Suppressor macrophage (primary cell): ENCODE results near the gene MLLT3.
"Not testable (repeated sequence)": the region's sequence is repeated elsewhere in the genome, so short reads cannot be mapped to it uniquely, and the experiment has no call there.

ENCODE experiments used
- DNase-seq, 4 experiments: peaks; one replicate each; pipeline ENCODE4 v3.0.0-alpha.2; 2020 to 2022

MLLT3 gene

DNA sequence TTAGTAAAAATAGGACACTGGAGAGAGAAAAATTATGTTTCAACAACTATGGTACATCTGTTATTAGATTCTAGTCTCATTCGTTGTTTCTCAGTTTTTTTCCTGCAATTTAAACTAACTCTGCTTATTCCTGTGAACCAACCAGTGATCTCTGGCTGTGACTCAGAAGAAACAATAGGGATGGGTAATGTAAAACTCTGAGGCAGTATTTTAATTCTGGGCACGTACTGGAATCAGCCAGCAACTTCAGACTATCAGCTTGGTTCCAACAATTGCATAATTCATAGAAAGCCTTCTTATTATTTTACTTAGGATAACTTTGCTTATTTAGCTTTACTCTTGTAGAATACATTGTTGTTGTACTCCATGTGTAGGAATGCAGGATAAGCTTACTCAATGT, 28.8 kb downstream of the MLLT3 start:
- no peak for DNase-seq

DNA sequence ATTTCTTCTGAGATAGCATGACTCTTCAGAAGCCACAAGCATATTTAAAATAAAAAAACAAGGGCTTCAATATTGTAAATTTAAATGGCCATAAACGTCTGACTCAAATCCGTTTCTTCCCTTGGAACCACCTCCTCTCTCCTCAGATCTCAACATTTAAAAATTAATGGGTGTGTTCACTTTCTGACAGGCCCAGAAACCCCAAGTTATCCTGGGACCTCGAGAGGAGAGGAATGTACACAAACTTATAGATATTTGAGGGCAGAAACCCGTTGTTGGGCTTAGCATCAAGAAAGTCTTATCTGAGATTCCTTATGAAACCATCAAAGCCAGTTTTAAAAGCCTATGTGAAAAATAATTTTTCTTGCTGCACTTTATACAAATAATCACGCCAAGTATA, 29.2 kb downstream of the MLLT3 start:
- no peak for DNase-seq

DNA sequence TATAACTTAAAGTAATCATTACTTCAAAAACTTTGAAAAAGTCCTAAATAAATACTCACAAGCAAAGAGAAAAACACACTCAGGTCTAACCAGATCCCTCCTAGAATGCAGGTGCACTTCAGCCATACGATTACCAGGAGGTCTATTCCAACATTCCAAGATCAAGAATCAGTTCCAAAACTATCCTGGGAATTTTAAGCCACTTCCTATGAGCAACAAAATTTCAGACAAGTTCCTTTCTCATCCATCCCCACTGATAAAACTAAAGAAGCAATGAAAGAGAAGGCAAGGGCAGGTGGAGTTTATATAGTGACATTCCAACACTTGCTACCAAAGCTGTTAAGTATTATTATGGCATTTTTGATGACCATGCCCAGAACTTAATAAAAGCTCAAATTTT, 29.6 kb downstream of the MLLT3 start:
- DNase-seq: no peak

DNA sequence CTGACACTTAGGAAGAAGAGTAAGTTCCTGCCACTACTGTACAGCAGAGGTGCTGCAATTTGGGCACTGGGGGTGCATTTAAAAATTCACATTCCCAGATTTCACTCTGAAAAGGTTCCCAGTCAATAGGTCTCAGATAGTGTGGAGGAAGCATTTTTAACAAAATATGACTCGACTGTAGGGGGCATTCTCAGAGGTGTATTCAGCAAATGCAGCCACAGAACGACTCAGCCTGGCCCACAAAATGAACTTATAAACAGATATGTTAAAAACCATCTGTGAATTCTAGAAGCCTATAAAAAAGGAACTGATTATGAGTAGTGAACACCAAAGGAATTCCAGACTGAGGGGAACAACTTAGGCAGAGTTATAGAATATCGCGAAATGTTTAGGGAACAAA, 31.1 kb downstream of the MLLT3 start:
- no peak for DNase-seq

DNA sequence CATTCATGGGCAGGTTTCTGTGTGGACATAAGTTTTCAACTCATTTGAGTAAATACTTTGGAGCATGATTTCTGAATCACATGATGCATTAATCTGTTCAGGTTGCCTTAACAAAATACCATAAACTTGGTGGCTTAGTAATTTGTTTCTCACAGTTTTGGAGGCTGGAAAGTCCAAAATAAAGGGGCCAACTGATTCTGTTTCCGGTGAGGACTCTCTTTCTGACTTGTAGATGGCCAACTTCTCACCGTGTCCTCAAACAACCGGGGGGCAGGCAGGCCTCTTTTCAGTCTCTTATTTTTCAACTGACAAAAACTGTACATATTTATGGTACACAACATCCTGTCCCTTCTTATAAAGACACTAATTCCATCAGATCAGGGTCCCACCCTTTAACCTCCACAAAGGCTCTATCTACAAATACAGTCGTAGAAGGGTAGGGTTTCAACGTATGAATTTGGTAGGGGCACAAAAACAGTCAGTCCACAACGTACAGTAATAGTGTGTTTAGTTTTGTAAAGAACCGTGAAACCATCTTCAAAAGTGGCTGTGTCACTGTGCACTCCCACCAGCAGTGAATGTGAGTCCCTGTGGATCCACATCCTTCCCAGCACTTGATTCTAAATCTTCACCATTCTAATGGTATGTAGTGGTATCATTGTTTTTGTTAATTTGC, 37.2 kb downstream of the MLLT3 start:
- DNase-seq: no peak

DNA sequence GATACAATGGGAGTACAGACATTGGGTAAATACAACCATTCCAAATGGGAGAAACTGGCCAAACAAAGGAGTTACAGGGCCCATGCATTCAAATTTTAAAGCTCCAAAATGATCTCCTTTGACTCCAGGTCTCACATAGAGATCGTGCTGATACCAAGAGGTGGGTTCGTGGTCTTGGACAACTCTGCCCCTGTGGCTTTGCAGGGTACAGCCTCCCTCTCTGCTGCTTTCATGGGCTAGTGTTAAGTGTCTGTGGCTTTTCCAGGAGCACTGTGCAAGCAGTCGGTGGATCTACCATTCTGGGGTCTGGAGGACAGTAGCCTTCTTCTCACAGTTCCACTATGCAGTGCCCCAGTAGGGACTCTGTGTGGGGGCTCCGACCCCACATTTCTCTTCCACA, 39.2 kb downstream of the MLLT3 start:
- not testable (repeated sequence) for DNase-seq

DNA sequence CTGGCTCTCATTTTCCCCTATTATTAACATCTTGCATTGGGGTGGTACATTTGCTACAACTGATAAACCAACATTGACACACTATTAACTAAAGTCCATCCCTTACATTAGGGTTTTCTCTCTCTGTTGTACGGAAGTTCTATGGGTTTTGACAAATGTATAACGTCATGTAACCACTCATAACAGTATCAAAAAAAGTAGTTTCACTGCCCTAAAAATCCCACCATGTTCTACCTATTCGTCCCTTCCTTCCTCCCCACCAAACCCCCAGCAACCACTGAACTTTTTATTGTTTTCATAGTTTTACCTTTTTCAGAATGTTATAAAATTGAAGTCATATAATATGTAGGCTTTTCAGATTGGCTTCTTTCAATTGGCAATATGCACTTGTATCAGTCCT, 40.1 kb downstream of the MLLT3 start:
- no peak for DNase-seq

DNA sequence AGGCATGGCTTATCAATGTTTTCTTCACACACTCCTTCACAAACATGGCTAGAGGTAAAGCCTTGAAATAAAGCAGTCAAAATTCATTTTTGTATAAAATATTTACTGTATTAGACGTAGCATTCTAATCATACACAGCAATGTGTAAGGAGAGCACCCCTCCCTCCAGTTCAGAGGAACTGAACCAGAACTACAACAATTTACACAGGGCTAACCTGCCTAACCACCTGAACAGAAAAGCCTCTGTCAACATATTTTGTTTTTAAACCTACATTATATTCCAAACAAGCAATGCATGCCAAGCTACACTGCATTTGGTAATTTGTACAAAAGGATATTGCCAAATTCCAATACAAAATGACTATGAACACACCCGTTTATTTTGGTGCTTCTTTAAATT, 41.6 kb downstream of the MLLT3 start:
- no peak for DNase-seq

DNA sequence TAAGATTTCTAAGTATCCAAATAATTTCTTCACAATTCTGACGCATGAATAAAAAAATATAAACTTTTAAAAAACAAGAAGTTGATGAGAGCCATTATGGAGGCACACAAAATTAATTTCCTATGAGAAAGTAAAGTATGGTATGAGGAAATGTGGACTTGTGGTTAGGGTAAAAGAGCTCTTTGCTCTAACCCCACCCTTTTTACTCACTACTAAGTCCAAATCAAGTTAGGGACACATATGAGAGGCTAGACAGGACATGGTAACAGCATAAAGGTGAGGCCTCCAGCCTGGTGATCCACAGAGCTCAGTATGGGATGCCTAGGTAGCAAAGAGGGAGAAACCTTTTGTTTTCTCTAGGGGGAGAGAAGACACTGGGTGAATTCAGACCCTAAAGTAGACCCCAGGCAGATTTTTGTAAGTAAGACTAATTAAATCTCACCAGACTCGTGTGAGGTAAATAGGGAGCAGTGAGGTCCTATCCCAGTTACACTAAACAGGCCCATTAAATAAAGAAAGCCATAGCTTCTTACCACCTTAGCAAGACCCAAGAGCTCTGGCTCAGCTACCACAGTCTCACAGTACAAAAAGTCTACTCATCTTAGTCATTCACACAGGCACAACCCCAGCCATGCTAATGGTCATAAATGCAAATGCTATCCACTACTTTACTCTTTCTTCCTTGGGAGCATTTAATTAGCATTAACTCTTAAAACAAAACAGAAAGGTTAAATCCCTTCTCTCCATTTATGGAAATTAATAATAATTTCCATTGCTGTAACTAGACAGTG, 42.6 kb downstream of the MLLT3 start:
- DNase-seq: peak in 2 of 4 experiments; percentile 5 to 10

DNA sequence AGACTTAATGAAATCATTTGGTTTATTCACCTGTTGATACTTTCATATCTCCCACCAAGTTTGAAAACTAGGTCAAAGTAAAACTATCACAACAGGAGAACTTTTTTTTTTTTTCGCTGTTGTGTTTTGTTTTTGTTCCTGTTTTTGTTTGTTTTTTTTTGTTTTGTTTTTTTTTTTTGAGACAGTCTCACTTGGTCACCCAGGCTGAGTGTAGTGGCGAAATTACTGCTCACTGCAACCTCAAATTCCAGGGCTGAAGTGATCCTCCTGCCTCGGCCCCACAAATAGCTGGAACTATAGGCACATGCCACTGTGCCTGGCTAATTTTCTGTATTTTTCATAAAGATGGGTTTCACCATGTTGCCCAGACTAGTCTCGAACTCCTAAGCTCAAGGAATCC, 49.3 kb downstream of the MLLT3 start:
- no peak for DNase-seq

DNA sequence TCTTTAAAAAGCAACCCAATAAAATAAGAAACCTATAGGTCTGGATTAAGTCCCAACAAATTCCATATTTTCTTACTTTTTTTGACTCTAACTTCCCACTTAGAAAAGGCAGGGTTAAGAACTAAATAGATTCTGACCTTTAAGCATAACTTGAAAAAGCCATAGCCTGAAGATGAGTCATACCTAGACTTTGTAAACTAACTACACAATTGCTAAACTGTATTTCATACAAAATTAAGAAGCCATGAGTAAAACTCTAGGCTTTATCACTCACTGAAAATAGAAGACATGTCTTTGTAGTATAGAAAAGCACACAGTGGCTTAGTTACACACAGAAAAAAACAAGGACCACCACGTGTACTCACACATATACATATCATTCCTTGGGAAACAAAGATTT, 51.5 kb downstream of the MLLT3 start:
- DNase-seq: peak in 2 of 4 experiments; percentile 51 to 57

DNA sequence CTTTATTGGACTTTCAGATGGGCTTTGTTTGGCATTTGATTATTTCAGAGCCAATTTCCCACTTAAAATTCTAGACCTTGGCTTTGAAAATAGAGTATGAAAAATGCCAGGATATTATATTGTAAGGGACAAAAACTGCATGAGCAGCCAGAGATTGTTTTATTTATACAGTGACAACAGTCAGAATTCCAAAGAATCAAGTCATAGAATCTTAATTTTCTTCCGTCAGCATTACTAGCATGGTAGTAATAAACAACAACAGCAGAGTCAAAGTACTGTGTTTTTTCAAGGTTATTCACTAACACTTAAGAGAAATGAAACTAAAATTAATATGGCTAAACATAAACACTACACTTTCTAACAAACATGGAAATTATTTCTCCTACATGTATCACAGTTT, 52.2 kb downstream of the MLLT3 start:
- no peak for DNase-seq

DNA sequence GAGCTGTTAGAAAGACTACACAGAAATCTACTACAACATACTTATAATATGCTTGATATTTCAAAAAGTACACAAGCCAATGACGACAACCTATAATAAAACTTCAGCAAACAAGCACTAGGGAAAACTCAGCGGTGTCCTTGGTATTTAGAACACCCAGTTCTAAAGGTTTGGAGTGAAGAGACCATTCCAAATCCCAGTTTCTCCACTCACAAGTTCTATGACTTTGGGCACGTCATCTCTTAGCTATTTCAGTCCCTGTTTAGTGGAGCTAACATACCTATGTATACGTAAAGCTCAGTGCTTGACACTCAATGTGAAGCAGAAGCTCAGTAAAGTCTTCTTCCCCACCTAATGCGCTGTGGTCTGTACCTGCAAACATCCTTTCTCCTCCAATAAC, 52.8 kb downstream of the MLLT3 start:
- DNase-seq: no peak

DNA sequence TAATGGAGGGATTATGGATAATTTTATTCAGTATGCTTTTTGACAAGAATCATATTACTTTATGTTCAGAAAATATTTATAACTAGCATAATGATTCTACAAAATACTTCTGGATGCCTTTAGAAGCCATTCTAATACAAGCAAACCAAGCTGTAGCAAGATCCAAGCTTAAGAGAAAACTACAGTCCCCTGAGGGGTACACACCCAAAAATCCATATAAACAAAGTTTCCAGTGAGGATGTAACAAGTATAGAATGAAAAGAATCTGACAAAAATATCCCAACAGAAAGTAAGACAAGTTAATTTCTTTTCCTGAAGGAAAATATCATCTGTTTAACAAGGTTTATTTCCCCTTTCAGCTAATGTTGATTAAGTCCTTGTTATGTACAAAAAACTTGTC, 53.9 kb downstream of the MLLT3 start:
- no peak for DNase-seq

DNA sequence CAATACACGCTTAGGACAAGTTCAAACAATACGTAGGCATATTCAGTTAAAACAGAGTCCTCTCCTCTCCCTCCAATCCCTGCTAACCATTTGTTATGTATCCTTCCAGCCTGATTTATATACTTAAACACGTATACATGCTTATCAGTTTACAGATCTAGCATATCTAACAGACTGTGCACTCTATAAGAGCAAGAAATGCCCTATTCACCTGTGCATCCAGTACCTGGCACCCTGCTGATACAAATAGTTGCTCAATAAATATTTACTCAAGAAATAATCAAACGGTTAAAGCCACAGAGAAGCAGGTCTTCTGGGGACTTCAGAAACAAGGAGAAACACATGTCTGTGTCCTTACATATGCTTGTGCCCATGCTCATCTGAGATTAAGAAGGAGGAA, 55.9 kb downstream of the MLLT3 start:
- DNase-seq: no peak

DNA sequence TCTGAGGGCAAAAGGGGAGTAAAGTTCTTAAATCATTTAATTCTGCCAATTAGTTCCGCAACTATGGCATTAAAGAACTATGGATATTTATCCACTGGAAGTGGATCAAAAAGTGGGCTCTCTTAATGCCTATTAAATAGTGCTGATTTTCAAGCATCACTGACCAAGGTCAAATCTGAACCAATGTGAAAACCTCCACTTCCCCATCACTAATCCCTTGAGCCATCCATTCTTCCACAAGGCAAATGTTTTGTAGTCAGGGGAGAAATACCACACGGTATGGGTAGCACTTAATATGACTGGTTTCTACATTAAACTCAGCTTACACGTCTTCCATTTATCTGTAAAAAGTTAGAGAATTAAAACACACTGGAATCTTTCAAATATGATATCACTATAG, 57.6 kb downstream of the MLLT3 start:
- DNase-seq: no peak

DNA sequence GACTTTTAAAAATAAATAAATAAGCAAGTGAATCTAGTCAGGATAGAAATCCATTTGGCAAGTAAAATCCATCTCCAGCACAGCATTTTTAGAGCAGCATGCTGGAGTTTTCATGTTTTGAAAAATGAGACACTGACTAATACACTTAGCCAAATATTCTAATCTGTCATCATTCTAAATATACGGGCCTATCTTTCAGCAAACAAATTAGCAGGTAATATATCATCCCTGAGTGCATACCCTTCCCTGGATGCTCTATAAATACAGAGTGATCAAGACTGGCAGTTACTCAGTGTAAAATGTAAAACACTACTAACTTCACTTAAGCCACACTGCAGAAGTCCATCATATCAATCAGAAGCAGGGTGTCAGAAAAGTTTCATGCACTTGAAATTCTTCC, 58.4 kb downstream of the MLLT3 start:
- DNase-seq: no peak

DNA sequence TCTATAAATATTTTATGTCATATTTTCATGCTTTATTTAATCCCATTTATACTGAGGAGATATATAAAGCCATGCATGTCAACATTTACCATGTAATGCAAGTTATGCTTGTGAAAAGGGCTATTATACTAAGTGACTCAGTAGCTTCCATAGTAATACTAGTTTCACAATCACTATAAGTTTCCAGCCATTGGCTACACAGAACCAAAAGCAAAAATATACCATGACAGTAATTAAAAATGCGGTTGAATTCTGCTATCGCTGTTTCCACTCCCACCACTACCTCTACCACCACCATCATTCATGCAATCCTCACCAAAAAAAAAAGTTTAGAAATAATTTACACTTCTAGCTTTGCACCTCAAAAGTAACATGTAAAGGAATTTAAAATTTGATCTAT, 60.2 kb downstream of the MLLT3 start:
- no peak for DNase-seq

DNA sequence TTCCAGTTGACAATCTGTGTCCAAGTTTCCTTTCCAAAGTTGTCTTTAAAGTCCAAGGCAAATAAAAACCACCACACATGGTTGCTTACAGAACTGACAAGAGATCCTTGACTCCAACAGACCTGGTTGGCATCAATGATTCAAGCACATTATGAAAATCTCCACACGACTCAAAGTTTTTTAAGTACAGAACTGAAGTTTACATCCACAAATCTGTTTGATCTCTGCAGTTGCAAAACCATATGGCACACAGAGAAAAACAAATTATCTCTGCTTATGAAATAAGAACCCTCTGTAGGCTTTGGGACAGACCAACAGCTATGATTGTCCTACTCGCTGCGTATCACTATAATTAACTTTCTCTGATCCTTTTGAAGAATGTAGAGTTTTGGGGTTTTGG, 60.8 kb downstream of the MLLT3 start:
- no peak for DNase-seq

DNA sequence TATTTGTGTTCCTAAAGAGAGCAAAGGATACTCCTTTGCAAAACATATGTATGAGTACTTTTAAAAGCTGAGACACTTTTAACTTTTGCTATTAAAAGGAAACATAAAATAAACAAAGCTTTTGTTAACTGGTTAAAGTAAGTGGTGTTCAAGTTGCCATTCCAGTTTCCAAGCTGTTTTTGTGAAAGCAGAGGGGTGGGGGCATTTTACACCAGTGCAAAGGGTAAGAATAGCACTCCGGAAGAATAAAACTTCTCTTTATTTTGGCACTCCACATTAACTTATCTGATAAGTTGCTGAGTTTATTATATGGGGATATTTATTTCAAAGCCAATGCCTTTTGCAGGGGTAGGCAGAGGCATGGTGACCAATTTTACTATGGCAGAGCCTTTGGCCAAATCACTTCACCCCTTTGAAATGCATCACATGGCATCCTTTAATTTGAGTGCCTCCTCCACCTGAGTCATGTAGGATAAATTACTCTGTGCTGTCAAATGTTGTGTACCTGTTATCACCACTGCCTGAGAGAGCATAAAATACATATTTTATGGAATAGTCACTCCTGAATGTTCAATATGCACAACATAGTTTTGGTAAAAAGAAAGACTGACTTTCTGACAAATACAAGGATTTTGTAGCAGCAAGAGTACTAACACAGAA, 62.9 kb downstream of the MLLT3 start:
- DNase-seq: no peak

DNA sequence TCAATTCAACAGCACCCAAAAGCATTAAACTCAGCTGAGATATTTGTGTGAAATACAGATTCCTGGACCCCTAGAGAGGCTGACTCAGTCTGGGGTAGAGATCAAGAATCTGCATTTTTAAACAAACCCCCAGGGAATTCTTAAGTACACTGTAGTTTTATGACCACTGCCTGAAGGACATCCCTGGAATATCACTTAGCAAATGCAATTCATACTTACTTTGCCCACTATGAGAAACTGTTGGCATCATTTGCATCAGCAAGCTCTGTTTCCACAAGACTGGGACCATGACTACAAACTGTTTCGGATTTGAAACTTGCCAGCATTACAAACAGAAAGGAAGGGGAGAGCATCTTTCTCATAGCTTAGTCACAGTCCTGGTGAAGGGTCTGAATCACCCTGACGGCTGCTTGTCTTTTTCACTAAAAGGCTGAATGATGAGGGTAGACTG, 63.7 kb downstream of the MLLT3 start:
- no peak for DNase-seq

DNA sequence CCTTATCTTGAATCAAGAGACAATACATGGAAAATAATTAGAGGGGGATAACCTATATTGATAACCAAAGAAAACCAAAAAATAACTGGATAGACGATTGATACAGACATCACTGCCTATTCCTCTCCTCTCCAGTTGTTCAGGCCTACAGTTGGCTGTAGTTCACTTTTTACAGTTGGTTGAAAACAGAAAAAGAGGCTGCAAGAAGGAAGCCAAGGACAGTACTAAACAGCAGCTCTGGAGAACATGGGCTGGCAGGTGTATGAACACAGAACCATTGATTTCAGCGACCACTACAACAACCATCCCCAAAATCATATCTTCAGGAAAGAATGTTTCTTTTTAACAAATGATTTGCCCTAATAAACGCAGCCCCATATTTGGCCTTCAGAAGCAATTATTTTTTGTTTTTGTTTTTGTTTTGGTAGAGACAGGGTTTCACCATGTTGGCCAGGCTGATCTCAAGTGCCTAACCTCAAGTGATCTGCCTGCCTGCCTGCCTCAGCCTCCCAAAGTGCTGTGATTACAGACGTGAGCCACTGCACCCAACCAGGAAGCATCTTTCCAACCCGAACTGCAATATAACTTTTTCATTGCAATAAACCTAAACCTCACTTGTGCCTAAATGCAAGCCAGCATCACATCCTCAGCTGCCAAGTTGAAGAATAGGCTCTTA, 64.3 kb downstream of the MLLT3 start:
- DNase-seq: no peak

DNA sequence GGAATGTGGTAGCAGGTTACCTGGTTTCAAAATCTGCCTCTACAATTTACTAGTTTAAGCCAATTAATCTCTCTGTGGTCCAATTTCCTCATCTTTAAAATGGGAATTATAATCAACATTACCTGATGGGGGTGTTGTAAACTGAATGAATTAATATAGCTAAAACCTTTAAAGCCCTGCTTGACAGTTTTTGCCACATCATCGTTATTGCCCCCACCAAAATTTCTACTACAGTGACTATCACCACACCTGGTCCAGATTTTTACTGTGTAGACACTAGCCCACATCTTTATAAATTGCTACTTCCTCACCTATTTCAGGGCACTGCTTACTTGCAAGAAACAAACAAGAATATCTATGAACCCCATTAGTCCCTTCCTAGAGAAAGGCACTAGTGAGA, 65.0 kb downstream of the MLLT3 start:
- DNase-seq: no peak
